HCT116 (cell line): ENCODE measurements around the gene FN3K. TPM values are rescaled to one million over a fixed set of nuclear protein-coding genes. Genes with fewer than 3 reads are reported as not detected.

Experiments used
- ATAC-seq: fragments of 200-7000 bp; cut with Tn5 transposase; 2 replicates; pipeline ENCODE4 v1.9.1; 2020; ENCODE audit warnings: mild to moderate bottlenecking, moderate library complexity
- BruUV-seq: library from RNA; stranded (reverse); fragments of 400-500 nt; replicated peaks from 2 replicates; lab custom pipeline; 2021; lab: Mats Ljungman, UMichigan
- CTCF ChIA-PET: fragments of 300-600 bp; sonication (Branson Sonifier 250); formaldehyde crosslinking; loops from one replicate; lab custom pipeline; 2021; ENCODE audit warnings: antibody characterized with exemption; lab: Charles Lee
- POLR2A ChIA-PET: fragments of 300-600, 350-600 bp; sonication (Branson Sonifier 250); formaldehyde crosslinking; loops from one replicate; lab custom pipeline; 2021; ENCODE audit warnings: antibody characterized with exemption; lab: Charles Lee
- RAD21 ChIA-PET, 2 experiments: fragments of 300-600 bp; sonication (Branson Sonifier 250); formaldehyde crosslinking; loops; one replicate each; lab custom pipeline; 2023; ENCODE audit warnings: low total read pairs in 2 of 2; ENCODE audit not compliant: uncharacterized antibody in 2 of 2, unreplicated experiment in 2 of 2, low non-redundant PET in 1 of 2; lab: Charles Lee
- DNase-seq: peaks from one replicate; pipeline ENCODE4 v3.0.0-alpha.2; 2010; ENCODE audit warnings: low read depth, low spot score
- H2AFZ ChIP-seq: fragments of 200-600 bp; shearing (Covaris generic), sonication (generic); 2 replicates; pipeline ENCODE4 v1.6.1; 2017; ENCODE audit warnings: low read depth, mixed run types, mixed read lengths, antibody characterized with exemption, low read length; ENCODE audit not compliant: poor library complexity, severe bottlenecking
- H3K27ac ChIP-seq: 2 replicates; pipeline ENCODE4 v1.5.1; 2012; ENCODE audit warnings: low read depth, low read length
- H3K27me3 ChIP-seq: fragments of 200-600 bp; sonication (generic); 2 replicates; pipeline ENCODE4 v1.6.1; 2016; ENCODE audit warnings: mixed run types, low read length, mixed read lengths; ENCODE audit not compliant: insufficient read depth
- H3K36me3 ChIP-seq, 2 experiments: fragments of 200-500 bp in 1 of 2; fragments of 200-600 bp in 1 of 2; sonication (Bioruptor generic) in 1 of 2; sonication (generic) in 1 of 2; 2 replicates each; pipeline versions ENCODE4 v1.5.1 to v1.6.1; 2014 to 2016; ENCODE audit warnings: low read length in 2 of 2, inconsistent platforms in 1 of 2, mixed read lengths in 1 of 2, mixed run types in 1 of 2; ENCODE audit not compliant: insufficient read depth in 2 of 2, control insufficient read depth in 1 of 2
- H3K4me1 ChIP-seq, 2 experiments: fragments of 200-600 bp in 1 of 2; sonication (generic) in 1 of 2; 2 replicates each; pipeline versions ENCODE4 v1.5.1 to v1.6.1; 2012 to 2017; ENCODE audit warnings: low read length in 2 of 2, inconsistent platforms in 1 of 2, mild to moderate bottlenecking in 1 of 2, mixed read lengths in 1 of 2, mixed run types in 1 of 2, moderate library complexity in 1 of 2; ENCODE audit not compliant: insufficient read depth in 2 of 2, control insufficient read depth in 1 of 2
- H3K4me2 ChIP-seq: fragments of 200-600 bp; sonication (generic); 2 replicates; pipeline ENCODE4 v1.6.1; 2017; ENCODE audit warnings: mixed run types, low read length, mixed read lengths
- H3K4me3 ChIP-seq, 2 experiments: fragments of 200-600 bp in 1 of 2; sonication (generic) in 1 of 2; replicated peaks in 1 of 2; 2 replicates each; pipeline ENCODE4 v1.5.1; 2011 to 2016; ENCODE audit warnings: low read length in 2 of 2, control low read depth in 1 of 2, low read depth in 1 of 2, mild to moderate bottlenecking in 1 of 2, mixed read lengths in 1 of 2, mixed run types in 1 of 2
- H3K79me2 ChIP-seq: fragments of 200-600 bp; sonication (generic); 2 replicates; pipeline ENCODE4 v1.6.1; 2017; ENCODE audit warnings: mild to moderate bottlenecking, mixed run types, low read length, moderate library complexity, mixed read lengths; ENCODE audit not compliant: insufficient read depth
- H3K9ac ChIP-seq: fragments of 200-600 bp; sonication (generic); 2 replicates; pipeline ENCODE4 v1.6.1; 2016; ENCODE audit warnings: low read length, mixed read lengths
- H3K9me2 ChIP-seq: fragments of 200-600 bp; sonication (generic), shearing (Covaris generic); 2 replicates; pipeline ENCODE4 v1.6.1; 2017; ENCODE audit warnings: mixed run types, mild to moderate bottlenecking, moderate library complexity; ENCODE audit not compliant: insufficient read depth
- H3K9me3 ChIP-seq, 2 experiments: fragments of 200-500 bp in 1 of 2; fragments of 200-600 bp in 1 of 2; sonication (Bioruptor generic) in 1 of 2; sonication (generic) in 1 of 2; 2 replicates each; pipeline ENCODE4 v1.6.1; 2014 to 2017; ENCODE audit warnings: low read length in 2 of 2, mixed read lengths in 2 of 2, inconsistent platforms in 1 of 2, low read depth in 1 of 2, mild to moderate bottlenecking in 1 of 2, mixed run types in 1 of 2, moderate library complexity in 1 of 2; ENCODE audit not compliant: control insufficient read depth in 1 of 2, insufficient read depth in 1 of 2
- H4K20me1 ChIP-seq: fragments of 200-600 bp; sonication (generic), shearing (Covaris generic); 2 replicates; pipeline ENCODE4 v1.6.1; 2017; ENCODE audit warnings: mixed run types, mild to moderate bottlenecking, moderate library complexity; ENCODE audit not compliant: insufficient read depth
- CBX3 ChIP-seq: IDR thresholded peaks from 2 replicates; pipeline ENCODE4 v1.6.1; 2012; ENCODE audit warnings: low read depth
- CEBPB ChIP-seq: IDR thresholded peaks from 2 replicates; pipeline ENCODE4 v1.6.1; 2012; ENCODE audit warnings: low read depth
- EGR1 ChIP-seq: IDR thresholded peaks from 2 replicates; pipeline ENCODE4 v1.6.1; 2012; ENCODE audit warnings: low read depth
- EZH2 ChIP-seq: fragments of 200-600 bp; sonication (generic); IDR thresholded peaks from 2 replicates; pipeline ENCODE4 v1.6.1; 2017; ENCODE audit warnings: antibody characterized with exemption, mixed run types
- POLR2A ChIP-seq: IDR thresholded peaks from 2 replicates; pipeline ENCODE4 v1.7.0; 2011; ENCODE audit warnings: borderline replicate concordance; ENCODE audit not compliant: insufficient read depth, insufficient read length; ENCODE audit errors: extremely low read depth
- POLR2AphosphoS5 ChIP-seq: IDR thresholded peaks from 2 replicates; pipeline ENCODE4 v1.6.1; 2011; ENCODE audit warnings: mild to moderate bottlenecking, low read depth, low read length, moderate library complexity
- RAD21 ChIP-seq: IDR thresholded peaks from 2 replicates; pipeline ENCODE4 v1.6.1; 2012; ENCODE audit warnings: low read depth, mild to moderate bottlenecking
- SP1 ChIP-seq: IDR thresholded peaks from 2 replicates; pipeline ENCODE4 v1.6.1; 2012; ENCODE audit warnings: low read depth
- YY1 ChIP-seq: IDR thresholded peaks from 2 replicates; pipeline ENCODE4 v1.6.1; 2011; ENCODE audit warnings: low read length, low read depth, moderate library complexity, mild to moderate bottlenecking; ENCODE audit not compliant: insufficient replicate concordance; ENCODE audit errors: extremely low read depth
- ZNF274 ChIP-seq: fragments of 200-500 bp; sonication (Bioruptor generic); IDR thresholded peaks from 2 replicates; pipeline ENCODE4 v1.6.1; 2014; ENCODE audit warnings: mild to moderate bottlenecking, low read depth, low read length, inconsistent platforms
- intact Hi-C: fragments of 100-400 bp; cut with micrococcal nuclease; formaldehyde crosslinking; loops from 2 replicates; pipeline ENCODE4 v1.10.0; 2022
- total RNA-seq: library from RNA; stranded (reverse); gene quantifications from one replicate; pipeline ENCODE4 v1.2.1, GENCODE V29; 2021; ENCODE audit not compliant: unreplicated experiment
- TF ChIP-seq, protein P1 (sequence below): IDR thresholded peaks from 2 replicates; pipeline ENCODE4 v1.6.1; 2012
- TF ChIP-seq, protein P2 (sequence below): IDR thresholded peaks from 2 replicates; pipeline ENCODE4 v1.6.1; 2011; ENCODE audit warnings: mild to moderate bottlenecking, low read length, moderate library complexity; ENCODE audit not compliant: insufficient replicate concordance; ENCODE audit errors: extremely low read depth
- TF ChIP-seq, protein P3 (sequence below): IDR thresholded peaks from 2 replicates; pipeline ENCODE4 v1.6.1; 2012; ENCODE audit warnings: low read depth
- TF ChIP-seq, protein P4 (sequence below): IDR thresholded peaks from 2 replicates; pipeline ENCODE4 v1.6.1; 2012

The FN3K gene
- total RNA-seq, 1 experiment from 2014 or later = 9.9 TPM

DNA sequence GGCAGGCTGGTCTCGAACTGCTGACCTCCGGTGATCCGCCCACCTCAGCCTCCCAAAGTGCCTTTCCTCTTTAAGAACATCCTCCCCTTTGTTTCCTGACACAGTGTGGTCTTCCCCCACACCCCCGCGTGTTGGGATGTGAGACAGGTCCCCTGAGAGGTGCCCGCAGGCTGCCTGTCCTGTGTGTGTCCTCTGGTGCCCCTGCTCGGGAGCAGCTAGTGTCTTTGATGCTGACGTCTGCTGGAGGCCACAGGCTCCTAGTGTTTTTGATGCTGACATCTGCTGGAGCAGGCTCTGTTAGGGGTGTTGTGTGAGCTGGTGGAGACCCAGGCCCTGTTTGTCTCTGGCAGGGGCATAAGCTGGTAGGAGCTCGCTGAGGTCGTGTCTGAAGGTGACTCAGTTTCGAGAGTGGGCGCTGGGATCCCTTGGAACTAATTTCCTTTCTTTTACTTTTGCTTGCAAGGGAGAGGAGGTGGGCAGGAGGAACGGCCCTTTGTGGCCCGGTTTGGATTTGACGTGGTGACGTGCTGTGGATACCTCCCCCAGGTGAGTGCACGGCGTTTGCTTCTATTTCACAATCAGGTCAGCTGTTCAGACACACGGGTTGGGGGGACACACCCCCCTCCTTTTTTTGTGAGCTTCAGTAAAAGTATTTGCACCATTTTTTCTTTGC lies 12.9 kb upstream of the FN3K start:
- peaks cover 4 to 6% of the 10 kb centered on the region in 2 experiments; a peak in 3 of 4 replicates for H3K4me1 ChIP-seq
- H4K20me1 ChIP-seq = no peaks in the 10 kb centered on the region
- H3K36me3 ChIP-seq = peaks cover 30 to 52% of the 10 kb centered on the region in 2 experiments
- H3K4me2 ChIP-seq = no peak overlapping the region
- DNase-seq (no peak), ATAC-seq (no peak)
- intact Hi-C loops = no loop called here
- H3K27ac ChIP-seq = no peak overlapping the region
- ChIA-PET POLR2A (no interaction called here), RAD21 (no interaction called here), CTCF (no interaction called here)
- H3K79me2 ChIP-seq = peaks cover 18% of the 10 kb centered on the region
- no peaks in the 10 kb centered on the region for H3K27me3 ChIP-seq
- BruUV-seq = no TSS peak
- H3K9ac ChIP-seq = no peak overlapping the region
- no peak overlapping the region for H2AFZ ChIP-seq
- H3K4me3 ChIP-seq = no peak overlapping the region
- no peak for TF ChIP-seq POLR2A
- TF ChIP-seq, protein P1, sequence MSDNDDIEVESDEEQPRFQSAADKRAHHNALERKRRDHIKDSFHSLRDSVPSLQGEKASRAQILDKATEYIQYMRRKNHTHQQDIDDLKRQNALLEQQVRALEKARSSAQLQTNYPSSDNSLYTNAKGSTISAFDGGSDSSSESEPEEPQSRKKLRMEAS = no peak
- H3K9me3 ChIP-seq = no peaks in the 10 kb centered on the region
- H3K9me2 ChIP-seq = no peaks in the 10 kb centered on the region

DNA sequence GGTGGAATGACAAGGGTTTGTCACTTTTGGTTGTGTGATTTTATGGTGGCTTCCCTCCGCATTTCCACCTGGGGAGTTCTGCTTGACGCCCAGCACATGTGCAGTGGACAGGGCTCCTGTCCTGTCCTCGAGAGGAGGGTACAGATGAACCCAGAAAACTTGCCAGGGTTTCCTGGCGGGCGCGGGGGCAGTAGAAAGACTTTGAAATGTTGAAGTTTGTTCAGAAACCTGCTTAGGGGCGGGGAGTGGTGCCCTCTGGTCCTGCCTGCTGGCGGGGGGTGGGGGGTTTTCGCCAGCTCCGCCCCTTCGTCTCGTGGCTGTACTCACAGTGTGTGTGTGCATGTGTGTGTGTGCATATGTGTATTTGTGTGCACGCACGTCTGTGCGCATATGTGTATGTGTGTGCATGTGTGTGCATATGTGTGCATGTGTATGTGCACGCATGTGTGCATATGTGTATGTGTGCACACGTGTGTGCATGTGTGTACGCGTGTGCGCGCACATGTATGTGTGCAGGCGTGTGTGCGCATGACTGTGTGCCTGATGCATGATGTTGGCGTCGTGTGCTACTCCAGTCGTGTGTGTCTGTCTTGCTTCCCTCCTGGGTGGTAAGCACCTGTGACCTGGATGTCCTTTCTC lies 12.1 kb upstream of the FN3K start:
- POLR2A ChIA-PET = no interaction called here
- no peaks in the 10 kb centered on the region for H4K20me1 ChIP-seq
- H3K9ac ChIP-seq = no peak overlapping the region
- no peak for DNase-seq
- CTCF ChIA-PET = no interaction called here
- H3K36me3 ChIP-seq = peaks cover 31 to 53% of the 10 kb centered on the region in 2 experiments
- H3K4me2 ChIP-seq = no peak overlapping the region
- intact Hi-C loops = no loop called here
- no peak for ATAC-seq
- BruUV-seq = no TSS peak
- no peaks in the 10 kb centered on the region for H3K27me3 ChIP-seq
- no peak overlapping the region for H3K4me3 ChIP-seq
- no peak overlapping the region for H2AFZ ChIP-seq
- H3K9me3 ChIP-seq = no peaks in the 10 kb centered on the region
- RAD21 ChIA-PET = no interaction called here
- H3K79me2 ChIP-seq = peaks cover 10% of the 10 kb centered on the region; the same call in 1 of the 2 replicates
- no peak overlapping the region for H3K27ac ChIP-seq
- no peaks in the 10 kb centered on the region for H3K9me2 ChIP-seq
- no peaks in the 10 kb centered on the region for H3K4me1 ChIP-seq
- TF ChIP-seq, protein P2, sequence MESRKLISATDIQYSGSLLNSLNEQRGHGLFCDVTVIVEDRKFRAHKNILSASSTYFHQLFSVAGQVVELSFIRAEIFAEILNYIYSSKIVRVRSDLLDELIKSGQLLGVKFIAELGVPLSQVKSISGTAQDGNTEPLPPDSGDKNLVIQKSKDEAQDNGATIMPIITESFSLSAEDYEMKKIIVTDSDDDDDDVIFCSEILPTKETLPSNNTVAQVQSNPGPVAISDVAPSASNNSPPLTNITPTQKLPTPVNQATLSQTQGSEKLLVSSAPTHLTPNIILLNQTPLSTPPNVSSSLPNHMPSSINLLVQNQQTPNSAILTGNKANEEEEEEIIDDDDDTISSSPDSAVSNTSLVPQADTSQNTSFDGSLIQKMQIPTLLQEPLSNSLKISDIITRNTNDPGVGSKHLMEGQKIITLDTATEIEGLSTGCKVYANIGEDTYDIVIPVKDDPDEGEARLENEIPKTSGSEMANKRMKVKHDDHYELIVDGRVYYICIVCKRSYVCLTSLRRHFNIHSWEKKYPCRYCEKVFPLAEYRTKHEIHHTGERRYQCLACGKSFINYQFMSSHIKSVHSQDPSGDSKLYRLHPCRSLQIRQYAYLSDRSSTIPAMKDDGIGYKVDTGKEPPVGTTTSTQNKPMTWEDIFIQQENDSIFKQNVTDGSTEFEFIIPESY = no peak
- no peak for TF ChIP-seq EGR1
- no peak for TF ChIP-seq CEBPB
- TF ChIP-seq, protein P3, sequence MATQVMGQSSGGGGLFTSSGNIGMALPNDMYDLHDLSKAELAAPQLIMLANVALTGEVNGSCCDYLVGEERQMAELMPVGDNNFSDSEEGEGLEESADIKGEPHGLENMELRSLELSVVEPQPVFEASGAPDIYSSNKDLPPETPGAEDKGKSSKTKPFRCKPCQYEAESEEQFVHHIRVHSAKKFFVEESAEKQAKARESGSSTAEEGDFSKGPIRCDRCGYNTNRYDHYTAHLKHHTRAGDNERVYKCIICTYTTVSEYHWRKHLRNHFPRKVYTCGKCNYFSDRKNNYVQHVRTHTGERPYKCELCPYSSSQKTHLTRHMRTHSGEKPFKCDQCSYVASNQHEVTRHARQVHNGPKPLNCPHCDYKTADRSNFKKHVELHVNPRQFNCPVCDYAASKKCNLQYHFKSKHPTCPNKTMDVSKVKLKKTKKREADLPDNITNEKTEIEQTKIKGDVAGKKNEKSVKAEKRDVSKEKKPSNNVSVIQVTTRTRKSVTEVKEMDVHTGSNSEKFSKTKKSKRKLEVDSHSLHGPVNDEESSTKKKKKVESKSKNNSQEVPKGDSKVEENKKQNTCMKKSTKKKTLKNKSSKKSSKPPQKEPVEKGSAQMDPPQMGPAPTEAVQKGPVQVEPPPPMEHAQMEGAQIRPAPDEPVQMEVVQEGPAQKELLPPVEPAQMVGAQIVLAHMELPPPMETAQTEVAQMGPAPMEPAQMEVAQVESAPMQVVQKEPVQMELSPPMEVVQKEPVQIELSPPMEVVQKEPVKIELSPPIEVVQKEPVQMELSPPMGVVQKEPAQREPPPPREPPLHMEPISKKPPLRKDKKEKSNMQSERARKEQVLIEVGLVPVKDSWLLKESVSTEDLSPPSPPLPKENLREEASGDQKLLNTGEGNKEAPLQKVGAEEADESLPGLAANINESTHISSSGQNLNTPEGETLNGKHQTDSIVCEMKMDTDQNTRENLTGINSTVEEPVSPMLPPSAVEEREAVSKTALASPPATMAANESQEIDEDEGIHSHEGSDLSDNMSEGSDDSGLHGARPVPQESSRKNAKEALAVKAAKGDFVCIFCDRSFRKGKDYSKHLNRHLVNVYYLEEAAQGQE = no peak
- TF ChIP-seq, protein P4, sequence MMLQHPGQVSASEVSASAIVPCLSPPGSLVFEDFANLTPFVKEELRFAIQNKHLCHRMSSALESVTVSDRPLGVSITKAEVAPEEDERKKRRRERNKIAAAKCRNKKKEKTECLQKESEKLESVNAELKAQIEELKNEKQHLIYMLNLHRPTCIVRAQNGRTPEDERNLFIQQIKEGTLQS = no peak
- TF ChIP-seq YY1 = no peak
- no peak for TF ChIP-seq EZH2
- no peak for TF ChIP-seq CBX3
- TF ChIP-seq RAD21 = no peak
- TF ChIP-seq POLR2AphosphoS5 = no peak
- no peak for TF ChIP-seq ZNF274
- no peak for TF ChIP-seq SP1
